ENCODE results near the gene PRSS2. TPM values are rescaled to one million over a fixed set of nuclear protein-coding genes. Genes with fewer than 3 reads are reported as not detected.

The PRSS2 gene
- total RNA-seq, 2 donors from 2014 or later: 4.8 to 9.9 TPM

DNA sequence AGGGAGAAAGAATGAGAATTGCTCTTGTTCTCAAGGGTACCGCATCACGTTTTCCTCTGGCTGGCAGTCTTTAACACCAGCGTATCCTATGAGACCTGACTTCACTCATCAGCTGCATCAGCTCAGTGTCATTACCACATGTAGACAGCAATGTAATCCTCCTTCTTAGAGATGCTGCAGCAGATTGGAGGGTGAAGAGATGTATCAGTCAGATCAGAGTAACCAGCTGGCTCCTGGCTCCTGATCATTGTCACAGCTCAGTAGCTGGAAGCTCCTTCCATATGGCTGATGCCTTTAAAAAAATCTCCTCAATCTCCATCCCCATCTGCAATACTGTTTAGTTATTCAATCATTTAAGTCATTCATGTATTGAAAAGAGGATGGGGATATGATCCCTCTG lies 44.4 kb downstream of the PRSS2 start:
- H3K4me1 Mint-ChIP-seq: peaks cover 36% of the 10 kb centered on the region
- Histone ChIP-seq H3K9me3 (ENCODE audit: control insufficient read depth, low read length) (no peaks in the 10 kb centered on the region), H3K4me3 (ENCODE audit: low read length) (no peak overlapping the region), H3K9ac (ENCODE audit: extremely low read depth, low read length, poor library complexity, severe bottlenecking) (no peak overlapping the region), H3K27me3 (ENCODE audit: control insufficient read depth, insufficient read depth, low read length, poor library complexity, severe bottlenecking) (no peaks in the 10 kb centered on the region), H3K27ac (ENCODE audit: low read depth, low read length) (no peak overlapping the region), H3K4me1 (ENCODE audit: control insufficient read depth, insufficient read depth, low read length) (peaks cover 10% of the 10 kb centered on the region), H3K36me3 (ENCODE audit: control insufficient read depth, insufficient read depth, low read length) (no peaks in the 10 kb centered on the region)
- WGBS, 2 experiments (ENCODE audit: insufficient coverage in 1 of 2, insufficient read length in 1 of 2): 91 to 100% methylated on average over 3 of the region's 3 CpGs
- DNase-seq: peak; percentile 25
- H3K27me3 Mint-ChIP-seq (ENCODE audit: insufficient read depth): peaks cover 14% of the 10 kb centered on the region
- H3K4me3 Mint-ChIP-seq: no peak overlapping the region
- H3K9me3 Mint-ChIP-seq: no peaks in the 10 kb centered on the region
- no peaks in the 10 kb centered on the region for H3K36me3 Mint-ChIP-seq (ENCODE audit: low read depth)
- no peak overlapping the region for H3K27ac Mint-ChIP-seq
- TF ChIP-seq, protein P1, sequence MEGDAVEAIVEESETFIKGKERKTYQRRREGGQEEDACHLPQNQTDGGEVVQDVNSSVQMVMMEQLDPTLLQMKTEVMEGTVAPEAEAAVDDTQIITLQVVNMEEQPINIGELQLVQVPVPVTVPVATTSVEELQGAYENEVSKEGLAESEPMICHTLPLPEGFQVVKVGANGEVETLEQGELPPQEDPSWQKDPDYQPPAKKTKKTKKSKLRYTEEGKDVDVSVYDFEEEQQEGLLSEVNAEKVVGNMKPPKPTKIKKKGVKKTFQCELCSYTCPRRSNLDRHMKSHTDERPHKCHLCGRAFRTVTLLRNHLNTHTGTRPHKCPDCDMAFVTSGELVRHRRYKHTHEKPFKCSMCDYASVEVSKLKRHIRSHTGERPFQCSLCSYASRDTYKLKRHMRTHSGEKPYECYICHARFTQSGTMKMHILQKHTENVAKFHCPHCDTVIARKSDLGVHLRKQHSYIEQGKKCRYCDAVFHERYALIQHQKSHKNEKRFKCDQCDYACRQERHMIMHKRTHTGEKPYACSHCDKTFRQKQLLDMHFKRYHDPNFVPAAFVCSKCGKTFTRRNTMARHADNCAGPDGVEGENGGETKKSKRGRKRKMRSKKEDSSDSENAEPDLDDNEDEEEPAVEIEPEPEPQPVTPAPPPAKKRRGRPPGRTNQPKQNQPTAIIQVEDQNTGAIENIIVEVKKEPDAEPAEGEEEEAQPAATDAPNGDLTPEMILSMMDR (conservative IDR thresholded peaks at IDR 0.05): no peak

DNA sequence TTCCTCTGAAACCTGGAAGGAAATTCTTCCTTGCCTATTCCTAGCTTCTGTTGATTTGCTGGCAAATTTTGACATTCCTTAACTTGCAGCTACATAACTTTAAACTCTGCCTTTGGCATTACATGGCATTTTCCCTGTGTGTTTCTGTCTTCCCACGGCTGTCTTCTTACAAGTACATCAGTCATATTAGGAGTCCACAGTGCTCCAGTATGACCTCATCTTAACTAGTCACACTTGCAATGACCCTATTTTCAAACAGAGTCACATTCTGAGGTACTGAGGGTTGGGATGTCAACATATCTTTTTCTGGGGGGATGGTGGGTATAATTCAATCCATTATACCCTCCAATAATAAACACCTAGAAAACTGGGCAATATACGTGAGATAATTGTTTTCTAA lies 46.7 kb downstream of the PRSS2 start:
- Mint-ChIP-seq H3K9me3 (peaks cover 9% of the 10 kb centered on the region), H3K4me1 (peaks cover 29% of the 10 kb centered on the region), H3K36me3 (ENCODE audit: low read depth) (no peaks in the 10 kb centered on the region), H3K4me3 (no peak overlapping the region), H3K27ac (no peak overlapping the region), H3K27me3 (ENCODE audit: insufficient read depth) (peaks cover 13% of the 10 kb centered on the region)
- Histone ChIP-seq H3K9ac (ENCODE audit: extremely low read depth, low read length, poor library complexity, severe bottlenecking) (no peak overlapping the region), H3K27ac (ENCODE audit: low read depth, low read length) (no peak overlapping the region), H3K36me3 (ENCODE audit: control insufficient read depth, insufficient read depth, low read length) (no peaks in the 10 kb centered on the region), H3K27me3 (ENCODE audit: control insufficient read depth, insufficient read depth, low read length, poor library complexity, severe bottlenecking) (no peaks in the 10 kb centered on the region), H3K4me3 (ENCODE audit: low read length) (no peak overlapping the region), H3K4me1 (ENCODE audit: control insufficient read depth, insufficient read depth, low read length) (peaks cover 6% of the 10 kb centered on the region), H3K9me3 (ENCODE audit: control insufficient read depth, low read length) (peaks cover 10% of the 10 kb centered on the region)
- no peak for DNase-seq
- 86 to 93% methylated on average over 1 to 2 of the region's 2 CpGs for WGBS, 2 experiments (ENCODE audit: insufficient coverage in 1 of 2, insufficient read length in 1 of 2)
- TF ChIP-seq, protein P1 (conservative IDR thresholded peaks at IDR 0.05): no peak

DNA sequence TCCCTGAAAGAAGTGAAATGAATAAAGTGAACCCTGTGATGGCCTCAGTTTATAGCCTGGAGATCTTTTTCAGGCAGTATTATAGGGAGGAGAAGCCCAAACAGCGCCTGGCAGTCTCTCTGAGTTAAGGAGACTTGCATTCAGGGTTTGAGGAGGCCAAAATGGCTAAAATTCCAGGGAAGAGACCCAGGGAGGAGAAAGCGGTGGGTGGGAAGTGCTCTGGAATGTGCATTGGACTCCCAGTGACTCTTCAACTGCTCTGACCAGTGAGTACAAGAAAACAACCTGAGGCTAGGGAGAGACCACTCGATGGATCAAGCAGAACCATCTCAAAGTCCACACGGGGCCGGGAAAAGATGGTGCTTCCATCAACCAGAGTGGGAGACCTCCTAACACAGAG lies 48.8 kb downstream of the PRSS2 start:
- no peak overlapping the region for H3K4me3 Mint-ChIP-seq
- Histone ChIP-seq H3K9me3 (ENCODE audit: control insufficient read depth, low read length) (peaks cover 24% of the 10 kb centered on the region), H3K4me3 (ENCODE audit: low read length) (no peak overlapping the region), H3K36me3 (ENCODE audit: control insufficient read depth, insufficient read depth, low read length) (no peaks in the 10 kb centered on the region), H3K27me3 (ENCODE audit: control insufficient read depth, insufficient read depth, low read length, poor library complexity, severe bottlenecking) (no peaks in the 10 kb centered on the region), H3K9ac (ENCODE audit: extremely low read depth, low read length, poor library complexity, severe bottlenecking) (no peak overlapping the region), H3K4me1 (ENCODE audit: control insufficient read depth, insufficient read depth, low read length) (no peaks in the 10 kb centered on the region), H3K27ac (ENCODE audit: low read depth, low read length) (no peak overlapping the region)
- peaks cover 10% of the 10 kb centered on the region for H3K4me1 Mint-ChIP-seq
- 93% methylated on average over 5 of the region's 5 CpGs for WGBS, 2 experiments (ENCODE audit: insufficient coverage in 1 of 2, insufficient read length in 1 of 2)
- no peak for DNase-seq
- peaks cover 13% of the 10 kb centered on the region for H3K27me3 Mint-ChIP-seq (ENCODE audit: insufficient read depth)
- H3K27ac Mint-ChIP-seq: no peak overlapping the region
- H3K36me3 Mint-ChIP-seq (ENCODE audit: low read depth): no peaks in the 10 kb centered on the region
- TF ChIP-seq, protein P1 (conservative IDR thresholded peaks at IDR 0.05): no peak
- peaks cover 17% of the 10 kb centered on the region for H3K9me3 Mint-ChIP-seq
